MV-4-11 (cell line): ENCODE results near the gene TUBGCP2.

Experiments
- DNase-seq: peaks from one replicate; lab custom pipeline; 2025; lab: John Stamatoyannopoulos, UW

Gene TUBGCP2

GRCh38 chr10:133230044-133230361 is 78.7 kb downstream of the TUBGCP2 start, which contains the start of gene UTF1:
Gene UTF1, plus strand, starts transcription at chr10:133230217. Its CDS starts 72 bp downstream, at chr10:133230289.
- no peak for DNase-seq

- DNase-seq = no peak
Observed at GRCh38 chr10:133229265-133230043, 79.2 kb downstream of the TUBGCP2 start.
